HG02642 (cell line): ENCODE measurements around the gene PNLDC1.
"Not testable (repeated sequence)": the region's sequence is repeated elsewhere in the genome, so short reads cannot be mapped to it uniquely, and the experiment has no call there.

Experiments
- ATAC-seq: cut with Tn5 transposase; IDR thresholded peaks from one replicate; pipeline ENCODE4 v1.9.1; 2021; ENCODE audit warnings: mild to moderate bottlenecking; ENCODE audit not compliant: unreplicated experiment, poor library complexity

The PNLDC1 gene

DNA sequence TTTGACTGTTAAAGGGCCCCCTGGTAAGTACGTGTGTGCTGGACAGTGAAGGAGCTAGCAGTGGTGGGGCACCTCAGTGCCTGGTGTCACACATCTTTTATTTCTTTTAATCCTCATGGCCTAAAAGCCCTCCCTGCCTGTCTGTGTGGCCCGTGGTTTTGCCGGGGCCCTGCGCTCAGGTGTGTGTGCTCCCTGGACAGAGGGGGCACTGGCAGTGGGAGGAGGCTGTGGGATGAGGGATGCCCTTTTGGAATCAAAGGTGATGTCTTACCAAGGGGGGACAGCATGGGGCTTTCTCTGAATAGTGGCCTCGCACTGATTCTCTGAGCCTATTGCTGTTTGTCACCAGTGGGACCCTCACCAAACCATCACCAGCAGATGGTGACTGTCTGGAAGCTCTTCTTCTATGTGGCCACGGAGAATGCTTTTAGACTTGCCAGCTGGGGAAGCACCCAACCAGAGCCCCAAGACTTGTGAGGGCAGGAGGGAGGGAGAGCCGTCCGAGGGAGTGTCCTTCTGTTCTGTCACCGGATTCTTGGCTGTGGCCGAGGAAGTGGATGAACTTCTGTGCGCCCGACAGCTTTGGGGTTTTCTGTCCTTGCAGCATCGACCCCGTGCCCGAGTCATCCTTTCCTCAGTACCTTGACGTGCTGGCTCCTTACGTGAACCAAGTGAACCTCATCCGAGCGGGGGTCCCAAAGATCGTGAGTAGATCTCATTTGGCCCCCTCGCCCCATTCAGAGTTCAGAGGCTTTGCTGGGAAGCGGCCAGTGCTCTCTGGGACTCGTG lies 18.1 kb downstream of the PNLDC1 start:
- no peak for ATAC-seq

DNA sequence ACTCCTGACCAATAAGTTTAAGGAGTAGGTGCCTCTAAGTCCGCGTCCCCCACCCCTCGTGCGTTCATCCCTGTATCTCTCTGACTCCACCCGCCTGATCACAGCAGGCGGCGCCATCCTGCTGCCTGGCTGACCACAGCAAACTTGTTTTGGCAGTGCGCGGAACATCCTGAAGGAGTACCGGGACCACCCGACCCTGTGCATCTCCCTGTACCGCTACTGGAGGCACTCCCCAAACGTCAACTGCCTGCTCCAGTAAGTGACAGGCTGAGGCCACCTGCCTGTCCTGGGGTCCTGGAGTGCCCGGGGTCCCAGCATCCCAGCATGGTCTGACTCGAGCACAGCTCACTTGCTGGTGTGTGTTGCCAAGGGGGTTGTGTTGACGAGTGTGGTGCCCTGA lies 19.0 kb downstream of the PNLDC1 start:
- ATAC-seq, result no peak

DNA sequence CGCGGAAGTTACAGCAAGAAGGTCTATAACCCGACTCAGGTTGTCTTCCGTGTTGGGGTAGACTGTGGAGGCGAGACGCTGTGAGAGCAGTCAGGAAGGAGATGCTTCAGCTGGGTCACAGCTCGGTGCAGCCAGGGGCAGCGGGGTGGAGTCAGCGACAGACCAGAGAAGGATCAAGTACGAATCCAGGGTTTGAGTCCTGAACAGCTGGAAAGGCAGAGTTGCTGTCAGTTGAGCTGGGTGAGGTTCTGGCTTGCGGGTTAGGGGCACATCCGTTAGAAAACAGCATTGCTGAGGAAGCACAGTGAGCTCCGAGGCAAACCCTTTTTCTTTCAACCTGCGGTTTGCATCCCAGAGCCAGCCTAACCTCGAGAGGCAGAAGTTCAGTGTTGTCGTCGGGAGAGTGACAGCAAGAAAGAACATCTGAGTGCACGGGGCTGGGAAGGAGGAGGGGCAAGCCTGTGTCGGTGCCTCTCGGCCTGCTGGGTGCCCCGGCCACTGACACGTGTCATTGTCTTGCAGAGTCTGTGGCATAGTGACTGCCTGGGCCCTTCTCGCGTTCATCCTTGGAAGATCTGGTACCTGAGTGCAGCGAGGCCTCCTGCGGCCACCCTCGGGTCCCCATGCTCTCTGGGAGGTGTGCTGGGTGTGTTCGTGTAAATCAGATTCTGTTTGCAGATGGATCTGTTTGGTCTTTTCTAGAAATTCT lies 20.0 kb downstream of the PNLDC1 start:
- ATAC-seq, result no peak

DNA sequence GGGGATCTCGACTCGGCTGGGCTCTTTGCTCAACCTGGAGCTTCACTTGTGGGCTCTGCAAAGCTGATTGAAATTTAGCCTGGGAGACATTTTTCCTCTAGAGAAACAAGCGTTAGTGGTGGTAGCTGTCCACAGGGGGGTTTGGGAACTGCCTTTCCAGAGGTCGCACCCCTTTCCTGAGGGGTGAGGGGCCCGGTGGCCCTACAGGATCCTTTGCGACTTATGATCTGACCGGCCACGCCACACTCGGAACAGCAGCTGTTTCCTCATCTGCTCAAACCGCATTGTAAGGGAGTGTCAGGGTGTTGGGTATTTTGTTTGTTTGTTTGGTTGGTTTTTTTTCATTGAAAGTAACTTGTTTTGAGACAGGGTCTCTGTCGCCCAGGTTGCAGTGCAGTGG lies 21.0 kb downstream of the PNLDC1 start:
- no peak for ATAC-seq

DNA sequence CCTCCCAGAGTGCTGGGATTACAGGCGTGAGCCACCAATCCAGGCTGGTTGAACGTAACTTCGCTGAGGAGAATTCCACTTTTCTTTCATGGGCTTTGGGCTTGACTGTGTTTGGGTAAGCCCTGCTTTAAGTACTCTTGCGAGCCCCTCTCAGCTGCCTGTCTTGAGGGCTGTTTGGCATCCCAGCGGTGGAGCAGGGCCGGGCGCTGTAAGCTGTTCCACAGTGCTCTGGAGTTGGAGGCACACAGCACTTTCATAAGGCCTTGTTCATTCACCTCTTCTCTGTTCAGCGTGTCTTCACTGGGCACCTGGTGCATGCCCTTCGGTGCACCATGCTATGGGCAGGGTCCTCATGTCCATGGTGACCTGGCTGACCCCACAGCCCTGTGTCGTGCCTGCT lies 21.6 kb downstream of the PNLDC1 start:
- ATAC-seq, result no peak

DNA sequence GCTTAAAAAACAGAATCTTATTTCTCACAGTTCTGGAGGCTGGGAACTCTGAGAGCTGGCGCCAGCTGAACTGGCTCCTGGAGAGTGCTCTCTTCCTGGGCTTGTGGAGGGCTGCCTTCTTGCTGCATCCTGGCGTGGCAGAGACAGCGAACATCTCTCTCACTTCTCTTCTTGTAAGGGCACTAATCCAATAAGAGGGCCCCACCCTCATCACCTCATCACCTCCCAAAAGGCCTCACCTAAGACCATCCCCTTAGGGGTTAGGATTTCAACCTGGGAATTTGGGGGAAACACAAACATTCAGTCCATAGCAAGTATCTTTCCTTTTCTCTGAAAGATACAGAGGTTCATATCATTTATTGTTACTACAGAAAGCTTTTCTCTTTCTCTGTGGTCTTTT lies 23.9 kb downstream of the PNLDC1 start:
- ATAC-seq, result no peak

DNA sequence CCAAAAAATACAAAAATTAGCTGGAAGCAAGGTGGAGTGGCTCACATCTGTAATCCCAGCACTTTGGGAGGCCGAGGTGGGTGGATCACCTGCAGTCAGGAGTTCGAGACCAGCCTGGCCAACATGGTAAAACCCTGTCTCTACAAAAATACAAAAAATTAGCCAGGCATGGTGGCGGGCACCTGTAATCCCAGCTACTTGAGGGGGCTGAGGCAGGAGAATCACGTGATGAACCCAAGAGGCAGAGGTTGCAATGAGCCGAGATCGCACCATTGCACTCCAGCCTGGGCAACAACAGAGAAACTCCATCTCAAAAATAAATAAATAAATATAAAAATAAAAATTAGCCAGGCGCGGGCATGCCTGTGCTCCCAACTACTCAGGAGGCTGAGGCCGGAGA lies 24.6 kb downstream of the PNLDC1 start:
- ATAC-seq, result not testable (repeated sequence)

DNA sequence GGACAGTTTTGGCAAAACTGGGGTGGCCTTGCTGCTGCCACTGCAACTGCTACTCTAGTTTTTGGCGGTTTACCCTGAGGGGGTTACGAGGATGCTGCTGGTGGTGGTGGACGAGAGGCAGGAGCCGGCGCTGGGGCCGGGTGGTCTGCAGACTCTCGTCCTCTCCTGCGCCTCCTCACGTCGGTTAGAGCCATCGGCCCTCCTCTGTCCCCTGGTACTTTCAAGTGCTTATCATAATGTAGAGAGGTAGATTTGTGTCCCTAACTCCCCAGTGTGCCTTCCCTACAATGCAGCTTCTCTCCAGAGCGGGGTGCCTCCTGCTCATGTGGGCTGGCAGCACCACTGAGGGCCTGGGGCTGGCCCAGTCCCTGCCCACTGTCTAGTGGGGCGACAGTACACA lies 25.9 kb downstream of the PNLDC1 start:
- no peak for ATAC-seq

DNA sequence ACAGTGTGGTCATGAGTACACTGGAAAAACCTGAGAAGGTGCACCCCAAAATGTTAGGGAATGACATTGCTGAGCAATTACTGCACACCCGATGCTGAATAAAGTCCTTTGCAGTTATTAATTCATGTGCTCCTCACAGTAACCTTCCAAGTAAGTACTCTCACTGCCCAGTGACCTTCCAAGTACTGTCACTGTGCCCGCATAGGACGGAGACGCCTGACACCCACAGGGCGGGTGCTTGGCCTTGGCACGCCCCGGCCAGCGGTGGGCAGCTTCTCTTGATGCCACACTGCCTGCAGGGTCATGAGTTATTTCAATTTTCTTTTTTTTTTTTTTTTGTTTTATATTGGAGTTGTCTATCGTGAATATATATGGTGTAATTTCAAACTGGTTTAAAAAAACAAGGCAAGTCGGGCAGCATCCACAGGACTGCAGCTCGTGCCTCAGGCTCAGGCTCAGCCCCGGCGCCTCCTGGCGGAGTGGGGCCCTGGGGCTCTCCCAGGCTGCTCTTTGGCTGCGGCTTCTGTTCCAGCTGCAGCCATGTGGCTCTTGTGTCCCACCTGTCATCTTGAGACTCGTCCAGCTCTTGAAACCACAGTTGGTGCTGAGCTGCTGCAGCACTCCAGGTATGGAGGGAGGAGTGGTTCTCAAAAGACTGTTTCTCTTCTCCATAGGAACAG lies 27.0 kb downstream of the PNLDC1 start:
- ATAC-seq, result no peak

DNA sequence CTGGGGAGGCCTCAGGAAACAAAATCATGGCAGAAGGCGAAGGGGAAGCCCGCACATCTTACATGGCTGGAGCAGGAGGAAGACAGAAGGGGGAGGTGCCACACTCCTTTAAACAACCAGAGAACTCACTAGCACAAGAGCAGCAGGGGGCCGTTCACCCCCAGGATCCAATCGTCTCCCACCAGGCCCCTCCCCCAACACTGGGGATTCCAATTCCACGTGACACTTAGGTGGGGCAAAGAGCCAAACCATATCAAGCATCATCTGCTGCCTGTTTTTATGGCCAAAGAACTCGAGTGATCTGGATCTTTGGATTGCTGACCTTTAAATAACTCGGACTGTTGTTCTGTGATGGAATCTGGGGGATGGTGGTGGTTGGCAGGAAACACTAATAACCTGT lies 28.0 kb downstream of the PNLDC1 start:
- no peak for ATAC-seq

DNA sequence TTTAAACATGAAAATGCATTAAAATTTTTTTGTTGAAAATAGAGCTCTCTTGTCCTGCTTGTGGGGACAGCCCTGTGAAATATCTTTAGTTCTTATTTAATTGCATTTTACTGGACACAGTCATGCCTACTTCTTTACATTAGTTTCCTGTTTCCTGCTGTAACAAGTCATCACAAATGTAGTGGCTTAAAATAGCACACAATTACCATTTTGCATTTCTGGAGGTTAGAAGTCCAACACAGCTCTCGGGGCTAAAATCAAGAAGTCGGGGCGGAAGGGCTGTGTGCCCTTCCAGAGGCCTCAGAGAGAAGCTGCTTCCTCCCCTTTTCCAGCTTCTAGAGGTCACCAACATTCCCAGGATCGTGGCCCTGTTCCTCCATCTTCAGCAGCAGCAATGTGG lies 29.4 kb downstream of the PNLDC1 start:
- ATAC-seq, result no peak

DNA sequence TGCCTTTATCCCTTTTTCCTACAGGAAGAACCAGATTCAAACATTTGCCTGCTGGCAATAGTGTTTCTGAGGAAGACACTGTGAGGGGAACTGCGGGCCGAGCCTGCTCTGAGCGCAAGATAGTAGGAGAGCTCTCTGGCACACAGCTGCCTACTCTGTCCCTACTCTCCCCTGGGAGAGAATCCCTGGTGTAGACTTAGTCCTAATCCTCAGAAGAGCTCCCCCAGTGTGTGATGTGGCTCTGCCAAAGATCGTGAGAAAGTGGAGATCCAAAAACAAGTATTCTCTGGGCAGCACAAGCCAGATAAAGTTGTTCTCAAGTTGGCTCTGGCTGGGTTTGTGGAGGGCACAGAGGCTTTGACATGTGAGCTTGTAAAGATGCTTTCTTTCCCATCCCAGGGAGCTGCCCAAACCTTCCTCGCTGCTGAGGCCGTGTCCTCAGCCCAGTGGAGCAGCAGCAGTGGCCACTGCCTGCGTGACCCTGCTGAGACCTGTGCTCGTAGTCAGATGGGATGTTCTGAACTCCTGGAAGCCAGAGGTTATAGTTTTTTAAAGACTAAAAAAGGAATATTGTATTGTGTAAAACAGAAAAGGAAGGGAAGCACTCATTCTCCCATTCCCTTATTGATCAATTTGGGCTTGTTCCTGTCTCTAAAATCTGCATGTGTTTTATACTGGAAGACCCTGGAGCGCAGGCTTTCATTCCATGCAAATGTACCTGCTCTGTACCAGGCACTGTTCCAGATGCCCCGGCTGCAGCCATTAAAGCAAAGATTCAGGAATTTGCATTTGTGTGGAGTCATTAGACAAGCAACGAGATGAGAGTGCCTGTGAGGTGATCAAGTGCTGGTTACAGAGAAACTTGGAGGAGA lies 30.7 kb downstream of the PNLDC1 start:
- ATAC-seq, result no peak

DNA sequence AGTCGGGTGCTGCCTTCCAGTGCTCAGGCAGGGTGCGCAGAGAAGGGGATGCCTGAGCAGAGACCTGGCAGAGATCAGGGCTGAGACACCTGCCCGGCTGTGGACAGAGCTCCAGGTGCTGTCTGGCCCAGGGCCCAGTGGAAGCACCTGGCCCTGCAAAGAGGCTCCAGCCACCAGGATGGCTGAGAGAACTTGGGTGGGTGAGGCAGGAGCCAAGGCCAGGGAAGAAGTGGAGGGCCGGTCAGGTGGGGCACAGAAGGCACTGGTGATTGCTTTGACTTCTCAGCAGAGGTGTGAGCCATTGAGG lies 31.2 kb downstream of the PNLDC1 start:
- no peak for ATAC-seq

DNA sequence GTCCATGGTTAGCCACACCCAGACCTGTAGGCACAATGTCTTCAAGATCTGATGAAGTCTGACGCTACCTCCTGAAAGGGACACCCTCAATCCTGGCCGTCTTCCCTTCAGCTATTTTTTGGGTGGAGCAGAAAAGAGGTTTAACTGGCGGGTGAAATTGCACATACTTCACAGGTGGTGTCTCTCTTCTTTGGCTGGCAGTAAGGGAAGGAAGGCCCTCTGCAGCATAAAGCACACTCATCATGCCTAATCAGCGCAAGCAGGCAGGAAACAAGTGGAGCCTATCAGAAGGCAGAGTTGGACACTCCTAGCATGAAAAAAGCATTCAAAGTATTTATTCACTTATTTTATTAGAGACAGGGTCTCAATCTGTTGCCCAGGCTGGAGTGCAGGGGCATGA lies 32.9 kb downstream of the PNLDC1 start:
- ATAC-seq, result no peak

DNA sequence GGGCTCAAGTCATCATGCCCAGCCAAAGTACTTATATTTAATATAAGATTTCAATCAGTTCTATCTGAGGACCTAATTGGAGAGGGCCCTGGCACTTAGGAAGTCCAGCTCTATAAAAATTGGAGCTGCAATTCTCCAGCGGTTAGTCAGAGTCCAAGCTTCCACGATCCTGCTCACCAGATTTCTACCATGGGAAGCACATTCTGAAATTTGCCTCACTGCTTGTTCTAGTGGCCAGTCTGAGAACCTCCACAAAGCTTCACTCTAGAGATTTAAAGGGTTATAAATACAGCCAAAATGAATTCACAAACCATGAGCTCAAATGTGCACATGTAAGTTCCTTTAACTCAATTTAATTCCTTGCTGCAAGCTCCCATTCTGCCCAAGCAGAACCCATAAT lies 33.5 kb downstream of the PNLDC1 start:
- no peak for ATAC-seq

DNA sequence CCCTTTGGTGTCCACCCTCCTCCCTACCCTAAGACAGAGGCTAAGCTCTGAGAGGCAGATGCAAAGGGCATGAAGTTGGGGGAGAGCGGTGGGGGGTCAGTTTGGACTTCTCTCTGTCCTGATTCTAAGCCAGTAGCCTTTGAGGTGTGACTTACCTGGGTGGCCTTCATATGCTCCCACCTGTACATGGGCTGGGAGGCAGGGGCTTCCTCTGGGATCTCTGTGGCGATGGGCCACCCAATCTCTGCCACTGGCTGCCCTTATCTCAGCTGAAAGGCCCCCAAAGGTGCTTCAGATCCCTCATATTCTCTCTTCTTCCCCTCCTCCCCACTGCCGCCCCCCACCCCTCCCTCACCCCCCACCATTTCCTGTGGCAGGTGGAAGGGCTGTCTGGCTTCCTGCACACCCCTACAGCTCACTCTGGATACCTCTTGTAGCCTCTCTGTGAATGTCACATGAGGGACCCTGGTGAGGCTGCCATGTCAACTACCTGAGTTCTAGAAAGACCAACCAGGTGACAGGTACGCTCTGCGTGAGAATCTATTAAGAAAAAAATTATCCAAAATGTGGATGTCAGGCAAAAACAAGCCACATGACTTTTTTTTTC lies 34.0 kb downstream of the PNLDC1 start:
- ATAC-seq, result no peak

DNA sequence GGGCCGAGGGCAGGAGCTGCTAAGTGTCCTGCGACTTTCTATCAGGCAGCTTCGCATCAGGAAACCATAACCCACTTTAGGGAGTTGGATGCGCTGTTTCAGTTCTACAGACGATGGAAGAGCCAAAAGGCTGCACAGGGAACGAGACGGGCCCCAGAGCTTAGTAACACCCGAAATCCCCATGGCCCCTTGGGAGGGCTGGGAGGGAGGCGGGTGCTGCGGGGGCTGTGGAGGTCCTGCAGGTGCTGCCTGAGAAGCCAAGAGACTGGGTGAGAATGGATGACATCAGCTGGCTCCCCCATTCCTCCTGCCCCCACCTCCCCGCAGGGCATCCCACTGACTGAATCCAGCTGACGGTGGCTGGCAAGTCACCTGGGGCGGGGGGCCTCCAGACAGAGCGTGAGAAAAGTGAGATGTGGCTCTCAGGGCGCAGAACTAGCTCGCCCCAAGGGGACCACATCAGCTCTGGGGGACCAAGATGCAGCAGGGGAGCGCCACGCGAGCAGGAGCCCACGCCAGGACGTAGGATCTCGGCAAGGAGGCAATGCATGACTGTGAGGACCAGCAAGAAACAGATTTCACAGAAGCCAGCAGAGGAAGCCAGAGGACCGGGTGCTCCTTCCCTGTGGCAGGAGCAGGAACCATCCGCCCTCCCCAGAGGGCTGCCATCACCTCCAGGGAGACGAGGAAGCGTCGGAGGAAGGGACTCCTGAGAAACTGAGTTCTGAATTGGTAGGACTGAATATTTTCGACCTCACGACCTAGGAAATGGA lies 36.8 kb downstream of the PNLDC1 start:
- ATAC-seq, result no peak

DNA sequence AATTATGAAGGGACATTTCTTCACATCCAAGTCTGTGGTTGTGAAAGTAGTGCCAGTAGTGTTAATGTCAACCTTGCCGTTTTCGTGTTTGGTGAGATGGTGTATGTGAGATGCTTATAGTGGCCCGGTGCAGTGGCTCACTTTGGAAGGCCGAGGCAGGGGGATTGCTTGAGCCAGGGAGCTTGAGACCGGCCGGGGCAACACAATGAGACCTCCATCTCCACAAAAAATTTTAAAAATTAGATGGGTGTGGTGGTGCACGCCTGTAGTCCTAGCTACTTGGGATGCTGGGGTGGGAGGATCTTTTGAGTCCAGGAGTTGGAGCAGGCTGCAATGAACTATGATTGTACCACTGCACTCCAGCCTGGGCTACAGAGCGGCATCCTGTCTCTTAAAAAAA lies 37.4 kb downstream of the PNLDC1 start:
- ATAC-seq, result no peak

DNA sequence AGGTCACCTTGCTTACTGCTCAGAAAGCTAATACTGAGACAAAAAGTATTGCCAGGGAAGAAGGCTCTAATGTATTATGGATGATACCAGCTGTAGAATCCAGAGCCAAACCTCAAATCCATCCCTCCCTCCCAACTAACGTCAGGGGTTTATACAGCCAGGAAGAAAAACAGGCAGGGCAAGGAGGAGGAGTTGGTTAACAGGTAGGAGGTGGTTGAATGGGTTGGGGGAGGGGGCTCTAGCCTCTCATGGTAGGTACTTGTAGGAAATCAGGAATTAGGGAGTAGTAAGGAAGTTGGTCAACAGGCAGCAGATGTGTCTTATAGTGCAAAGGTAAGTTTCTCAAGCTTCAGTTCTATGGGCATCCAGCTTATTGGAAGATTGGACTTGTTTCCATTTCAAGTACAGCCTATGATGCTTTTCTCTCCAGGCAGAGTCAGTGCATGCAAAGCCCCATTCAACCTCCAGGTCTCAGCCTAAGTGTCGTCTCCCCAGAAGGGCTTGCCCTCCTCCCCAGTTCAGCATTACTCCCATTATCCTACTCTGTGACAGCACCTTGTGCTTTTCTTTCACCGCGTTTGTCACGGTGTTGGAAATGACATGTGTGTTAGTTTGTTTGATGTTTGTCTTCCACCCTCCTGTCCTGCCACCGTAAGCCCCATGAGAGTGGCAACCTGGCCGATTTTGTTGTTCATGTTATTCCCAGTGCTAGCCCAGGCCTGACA lies 38.1 kb downstream of the PNLDC1 start:
- ATAC-seq, result no peak
